Stomach smooth muscle (tissue), 2 donors: ENCODE results near the gene ELOB.

ENCODE experiments used
- H3K27ac ChIP-seq: one replicate; pipeline ENCODE4 v1.7.0; 2013; ENCODE audit warnings: mild to moderate bottlenecking, low read length, inconsistent platforms
- H3K27me3 ChIP-seq, 2 donors: one replicate each; pipeline ENCODE4 v1.7.0; 2013; ENCODE audit warnings: low read length in 2 of 2; ENCODE audit not compliant: insufficient read depth in 2 of 2, control insufficient read depth in 1 of 2
- H3K36me3 ChIP-seq, 2 donors: one replicate each; pipeline ENCODE4 v1.7.0; 2013; ENCODE audit warnings: low read length in 2 of 2; ENCODE audit not compliant: control insufficient read depth in 2 of 2, insufficient read depth in 2 of 2
- H3K4me1 ChIP-seq: one replicate; pipeline ENCODE4 v1.7.0; 2013; ENCODE audit warnings: low read length; ENCODE audit not compliant: control insufficient read depth, insufficient read depth
- H3K4me3 ChIP-seq, 2 donors: one replicate each; pipeline ENCODE4 v1.7.0; 2013; ENCODE audit warnings: low read length in 2 of 2
- H3K9ac ChIP-seq, 2 donors: one replicate each; pipeline ENCODE4 v1.7.0; 2013; ENCODE audit warnings: low read length in 2 of 2, mild to moderate bottlenecking in 1 of 2
- H3K9me3 ChIP-seq, 2 donors: one replicate each; pipeline ENCODE4 v1.7.0; 2013; ENCODE audit warnings: low read length in 2 of 2; ENCODE audit not compliant: control insufficient read depth in 2 of 2
- donor health status: healthy.
- donor health status: Pancreatic carcinoma.

Gene ELOB

DNA sequence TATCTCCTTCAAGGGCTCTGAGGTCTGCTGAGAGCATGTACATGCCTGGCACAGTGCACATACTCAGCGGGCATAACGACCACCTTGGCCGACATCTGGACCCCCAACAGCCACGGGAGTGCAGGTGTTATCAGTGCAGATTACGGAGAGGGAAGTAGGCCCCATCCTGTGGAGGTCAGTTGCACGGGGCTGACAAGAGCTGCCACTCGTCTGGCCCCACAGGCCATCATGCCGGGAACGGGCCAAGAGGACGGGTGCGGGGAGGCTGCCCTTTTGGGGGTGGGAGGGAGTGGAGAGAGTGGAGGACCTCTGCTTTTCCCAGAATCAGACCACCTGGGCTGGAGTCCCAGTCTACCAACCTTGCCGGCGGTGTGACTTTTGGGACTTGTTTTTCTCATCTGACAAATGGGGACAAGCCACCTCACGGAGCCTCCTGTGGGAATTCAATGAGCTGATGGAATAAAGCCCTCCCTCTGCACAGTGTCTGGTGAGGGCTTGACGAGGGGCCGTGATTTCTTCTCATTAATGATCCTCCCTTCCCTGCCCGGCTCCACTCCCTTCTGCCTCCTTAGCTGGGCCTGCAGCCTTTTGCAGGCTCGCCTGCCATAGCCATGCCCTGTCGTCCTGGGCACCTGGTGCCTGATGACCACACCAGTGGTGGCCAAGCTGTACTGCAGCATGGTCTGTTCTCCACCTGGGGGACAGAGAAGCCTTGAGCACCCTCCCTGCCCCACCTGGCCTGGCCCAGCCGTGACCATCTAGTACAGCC, 5.7 kb upstream of the ELOB start:
- Histone ChIP-seq H3K36me3 (no peaks in the 10 kb centered on the region), H3K4me3 (no peak overlapping the region), H3K9ac (no peak overlapping the region), H3K9me3 (no peaks in the 10 kb centered on the region), H3K4me1 (peaks cover 19% of the 10 kb centered on the region), H3K27ac (no peak overlapping the region), H3K27me3 (peaks cover 20 to 26% of the 10 kb centered on the region in 2 donors)

GRCh38 chr16:2779978-2780898, 3.2 kb upstream of the ELOB start:
- H3K4me3 ChIP-seq, result no peak overlapping the region
- H3K27ac ChIP-seq, result no peak overlapping the region
- H3K36me3 ChIP-seq, result no peaks in the 10 kb centered on the region
- peaks cover 28% of the 10 kb centered on the region for H3K4me1 ChIP-seq
- no peaks in the 10 kb centered on the region for H3K9me3 ChIP-seq
- no peak overlapping the region for H3K9ac ChIP-seq
- H3K27me3 ChIP-seq, result peaks cover 7 to 8% of the 10 kb centered on the region in 2 donors

GRCh38 chr16:2779151-2779920, 2.3 kb upstream of the ELOB start:
- peaks cover 0 to 2% of the 10 kb centered on the region in 2 donors for H3K27me3 ChIP-seq
- H3K9ac ChIP-seq, result no peak overlapping the region
- H3K27ac ChIP-seq, result no peak overlapping the region
- no peak overlapping the region for H3K4me3 ChIP-seq
- peaks cover 25% of the 10 kb centered on the region for H3K4me1 ChIP-seq
- peaks cover 3 to 4% of the 10 kb centered on the region in 2 donors for H3K36me3 ChIP-seq
- no peaks in the 10 kb centered on the region for H3K9me3 ChIP-seq

DNA sequence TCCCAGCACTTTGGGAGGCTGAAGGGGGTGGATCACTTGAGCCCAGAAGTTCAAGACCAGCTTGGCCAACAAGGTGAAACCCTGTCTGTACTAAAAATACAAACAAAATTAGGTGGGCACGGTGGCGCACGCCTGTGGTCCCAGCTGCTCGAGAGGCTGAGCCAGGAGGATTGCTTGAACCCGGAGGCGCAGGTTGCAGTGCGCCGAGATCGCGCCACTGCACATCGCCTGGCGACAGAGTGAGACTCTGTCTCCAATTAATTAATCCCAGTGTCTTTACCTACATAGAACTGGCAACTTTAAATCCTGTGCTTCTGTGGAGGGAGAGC, 1.5 kb upstream of the ELOB start:
- Histone ChIP-seq H3K4me3 (peak overlapping the region; percentile 72 to 96), H3K9ac (peak overlapping the region in 1 of 2 donors; percentile 100), H3K27ac (peak overlapping the region; percentile 99), H3K27me3 (no peaks in the 10 kb centered on the region), H3K36me3 (peaks cover 3 to 7% of the 10 kb centered on the region in 2 donors), H3K4me1 (peaks cover 25% of the 10 kb centered on the region), H3K9me3 (no peaks in the 10 kb centered on the region)

- Histone ChIP-seq H3K9ac (peak overlapping the region; percentile 99 to 100), H3K4me3 (peak overlapping the region; percentile 72 to 96), H3K9me3 (no peaks in the 10 kb centered on the region), H3K4me1 (peaks cover 25% of the 10 kb centered on the region), H3K36me3 (peaks cover 7% of the 10 kb centered on the region in 2 donors), H3K27ac (peak overlapping the region; percentile 99), H3K27me3 (no peaks in the 10 kb centered on the region)
These were observed 986 bp upstream of the ELOB start for GRCh38 chr16:2777903-2778629.

GRCh38 chr16:2776500-2777139, 460 bp downstream of the ELOB start:
- Histone ChIP-seq H3K9me3 (no peaks in the 10 kb centered on the region), H3K4me1 (peaks cover 27% of the 10 kb centered on the region), H3K27ac (no peak overlapping the region), H3K9ac (peak overlapping the region; percentile 67 to 73), H3K27me3 (no peaks in the 10 kb centered on the region), H3K4me3 (peak overlapping the region; percentile 61 to 88), H3K36me3 (peaks cover 16 to 17% of the 10 kb centered on the region in 2 donors)

DNA sequence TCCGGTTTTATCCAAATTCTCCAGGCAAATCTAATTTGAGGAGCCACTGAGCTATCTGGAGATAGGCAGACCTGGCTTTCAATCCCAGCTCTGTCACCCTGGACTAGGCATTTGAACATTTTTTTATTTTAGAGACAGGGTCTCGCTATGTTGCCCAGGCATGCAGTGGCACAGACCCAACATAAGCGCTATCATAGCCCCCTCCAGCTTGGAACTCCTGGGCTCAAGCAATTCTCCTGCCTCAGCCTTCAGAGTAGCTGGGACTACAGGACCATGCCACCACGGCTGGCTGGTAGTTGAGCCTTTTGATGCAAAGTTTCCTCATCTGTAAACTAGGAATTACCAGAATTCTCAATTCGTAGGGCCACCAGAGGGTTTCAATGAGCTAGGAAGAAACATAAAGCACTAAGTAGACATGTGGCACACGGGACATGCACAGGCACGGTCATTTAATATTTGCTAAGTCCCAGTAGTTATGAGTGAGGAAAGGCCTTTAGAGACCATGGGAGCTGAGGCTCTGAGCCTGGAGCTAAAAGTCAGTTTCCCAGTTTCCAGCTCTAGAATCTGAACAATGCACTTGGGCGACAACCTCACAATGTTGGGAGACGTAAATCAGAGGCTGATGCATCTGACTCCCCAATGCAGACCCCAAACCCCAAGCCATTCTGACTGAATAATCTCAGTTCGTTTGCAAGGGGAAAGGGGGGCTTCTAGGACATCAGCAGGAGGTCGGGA, 1.1 kb downstream of the ELOB start:
- Histone ChIP-seq H3K27me3 (no peaks in the 10 kb centered on the region), H3K27ac (no peak overlapping the region), H3K4me3 (peak overlapping the region; percentile 61 to 88), H3K9ac (peak overlapping the region; percentile 67 to 73), H3K9me3 (no peaks in the 10 kb centered on the region), H3K4me1 (peaks cover 29% of the 10 kb centered on the region), H3K36me3 (peaks cover 23% of the 10 kb centered on the region in 2 donors)

- Histone ChIP-seq H3K4me3 (peak overlapping the region in 1 of 2 donors; percentile 15), H3K4me1 (peaks cover 31% of the 10 kb centered on the region), H3K9ac (no peak overlapping the region), H3K27me3 (no peaks in the 10 kb centered on the region), H3K9me3 (no peaks in the 10 kb centered on the region), H3K27ac (no peak overlapping the region), H3K36me3 (peaks cover 30 to 31% of the 10 kb centered on the region in 2 donors)
These were observed 1.9 kb downstream of the ELOB start for GRCh38 chr16:2775131-2775716.
